Activated T-cell treated with anti-CD3 and anti-CD28 coated beads, Interleukin-2, amount 50 U/mL, for 1 hour (primary cell): ENCODE data around the gene NKD1.
"Not testable (repeated sequence)": the region's sequence is repeated elsewhere in the genome, so short reads cannot be mapped to it uniquely, and the experiment has no call there.

ENCODE experiments used
- DNase-seq: peaks from one replicate; pipeline ENCODE4 v3.0.0-alpha.2; 2020

Gene NKD1

GRCh38 chr16:50520451-50521245 lies 27.5 kb upstream of the NKD1 start:
- DNase-seq: no peak

GRCh38 chr16:50521246-50521900 lies 26.8 kb upstream of the NKD1 start:
- DNase-seq: no peak

- DNase-seq: no peak
These were observed 25.9 kb upstream of the NKD1 start for GRCh38 chr16:50522324-50522723.

- DNase-seq: no peak
These were observed 24.5 kb upstream of the NKD1 start for GRCh38 chr16:50523710-50524109.

GRCh38 chr16:50525262-50525661 lies 22.9 kb upstream of the NKD1 start:
- DNase-seq: no peak

- no peak for DNase-seq
These were observed 22.5 kb upstream of the NKD1 start for GRCh38 chr16:50525716-50526115.

- no peak for DNase-seq
These were observed 21.9 kb upstream of the NKD1 start for GRCh38 chr16:50526249-50526648.

- DNase-seq: no peak
These were observed 21.4 kb upstream of the NKD1 start for GRCh38 chr16:50526796-50527195.

- DNase-seq: no peak
These were observed 19.4 kb upstream of the NKD1 start for GRCh38 chr16:50528820-50529219.

- DNase-seq: no peak
These were observed 18.9 kb upstream of the NKD1 start for GRCh38 chr16:50529334-50529733.

GRCh38 chr16:50530277-50531236 lies 17.6 kb upstream of the NKD1 start:
- DNase-seq: no peak

- no peak for DNase-seq
These were observed 16.8 kb upstream of the NKD1 start for GRCh38 chr16:50531359-50531758.

- no peak for DNase-seq
These were observed 16.3 kb upstream of the NKD1 start for GRCh38 chr16:50531901-50532300.

GRCh38 chr16:50532576-50532975 lies 15.6 kb upstream of the NKD1 start:
- no peak for DNase-seq

GRCh38 chr16:50533317-50533716 lies 14.9 kb upstream of the NKD1 start:
- no peak for DNase-seq

- DNase-seq: no peak
These were observed 14.1 kb upstream of the NKD1 start for GRCh38 chr16:50534091-50534490.

GRCh38 chr16:50534556-50534955 lies 13.6 kb upstream of the NKD1 start:
- DNase-seq: no peak

GRCh38 chr16:50534958-50535357 lies 13.2 kb upstream of the NKD1 start:
- no peak for DNase-seq

- no peak for DNase-seq
These were observed 12.5 kb upstream of the NKD1 start for GRCh38 chr16:50535506-50536257.

- DNase-seq: not testable (repeated sequence)
These were observed 11.9 kb upstream of the NKD1 start for GRCh38 chr16:50536258-50536645.

GRCh38 chr16:50537533-50538290 lies 10.5 kb upstream of the NKD1 start:
- no peak for DNase-seq
